Ishikawa (cell line): ENCODE measurements around the gene HPCAL4.

ENCODE experiments used
- EP300 ChIP-seq: IDR thresholded peaks from 2 replicates; pipeline ENCODE4 v1.6.1; 2012; ENCODE audit warnings: borderline replicate concordance
- REST ChIP-seq: IDR thresholded peaks from 2 replicates; pipeline ENCODE4 v1.6.1; 2012; ENCODE audit warnings: low read depth, mild to moderate bottlenecking

- TF ChIP-seq REST (no peak), EP300 (no peak)
Observed at GRCh38 chr1:39646232-39647081, 44.8 kb downstream of the HPCAL4 start.
